ENCODE data around the gene STK24.

STK24 gene

GRCh38 chr13:98478189-98479129 lies 98.4 kb downstream of the STK24 start:
- H3K4me3 ChIP-seq (ENCODE audit: low read depth, low read length): no peak overlapping the region
- peak; percentile 43 for DNase-seq (ENCODE audit: low read depth)
- TF ChIP-seq CTCF (IDR thresholded peaks at IDR 0.05; ENCODE audit: low read depth, low read length, missing control alignments): no peak

- peak; percentile 91 for DNase-seq (ENCODE audit: low read depth)
- peak overlapping the region; percentile 26; the same call in 1 of the 2 replicates for H3K4me3 ChIP-seq (ENCODE audit: low read depth, low read length)
- TF ChIP-seq CTCF (IDR thresholded peaks at IDR 0.05; ENCODE audit: low read depth, low read length, missing control alignments): no peak
These were observed 100.4 kb downstream of the STK24 start for GRCh38 chr13:98476538-98476966.

- no peak for DNase-seq (ENCODE audit: low read depth)
- H3K4me3 ChIP-seq (ENCODE audit: low read depth, low read length): peak overlapping the region; percentile 26
- TF ChIP-seq CTCF (IDR thresholded peaks at IDR 0.05; ENCODE audit: low read depth, low read length, missing control alignments): no peak
These were observed 100.8 kb downstream of the STK24 start for GRCh38 chr13:98476106-98476505.

GRCh38 chr13:98475522-98475921 lies 101.4 kb downstream of the STK24 start:
- no peak for TF ChIP-seq CTCF (IDR thresholded peaks at IDR 0.05; ENCODE audit: low read depth, low read length, missing control alignments)
- DNase-seq (ENCODE audit: low read depth): no peak
- H3K4me3 ChIP-seq (ENCODE audit: low read depth, low read length): no peak overlapping the region

- no peak for DNase-seq (ENCODE audit: low read depth)
- H3K4me3 ChIP-seq (ENCODE audit: low read depth, low read length): no peak overlapping the region
- no peak for TF ChIP-seq CTCF (IDR thresholded peaks at IDR 0.05; ENCODE audit: low read depth, low read length, missing control alignments)
These were observed 102.1 kb downstream of the STK24 start for GRCh38 chr13:98474761-98475160.

GRCh38 chr13:98474292-98474691 lies 102.6 kb downstream of the STK24 start:
- no peak for TF ChIP-seq CTCF (IDR thresholded peaks at IDR 0.05; ENCODE audit: low read depth, low read length, missing control alignments)

GRCh38 chr13:98473788-98474144 lies 103.1 kb downstream of the STK24 start:
- H3K4me3 ChIP-seq (ENCODE audit: low read depth, low read length): no peak overlapping the region
- TF ChIP-seq CTCF (IDR thresholded peaks at IDR 0.05; ENCODE audit: low read depth, low read length, missing control alignments): no peak
- no peak for DNase-seq (ENCODE audit: low read depth)

More at GRCh38 chr13:98474292-98474691, 102.6 kb downstream of the STK24 start:
- no peak overlapping the region for H3K4me3 ChIP-seq (ENCODE audit: low read depth, low read length)
- DNase-seq (ENCODE audit: low read depth): no peak
